ENCODE measurements around the gene CDC7.

GRCh38 chr1:91454136-91454535 lies 46.5 kb upstream of the CDC7 start:
- TF ChIP-seq POLR2A (IDR thresholded peaks at IDR 0.05; ENCODE audit: borderline replicate concordance, extremely low read depth, insufficient read depth, insufficient read length): no peak
- TF ChIP-seq REST (IDR thresholded peaks at IDR 0.05; ENCODE audit: low read depth): no peak
- no peak for TF ChIP-seq SP1 (IDR thresholded peaks at IDR 0.05; ENCODE audit: low read depth)
- TF ChIP-seq, protein P1, sequence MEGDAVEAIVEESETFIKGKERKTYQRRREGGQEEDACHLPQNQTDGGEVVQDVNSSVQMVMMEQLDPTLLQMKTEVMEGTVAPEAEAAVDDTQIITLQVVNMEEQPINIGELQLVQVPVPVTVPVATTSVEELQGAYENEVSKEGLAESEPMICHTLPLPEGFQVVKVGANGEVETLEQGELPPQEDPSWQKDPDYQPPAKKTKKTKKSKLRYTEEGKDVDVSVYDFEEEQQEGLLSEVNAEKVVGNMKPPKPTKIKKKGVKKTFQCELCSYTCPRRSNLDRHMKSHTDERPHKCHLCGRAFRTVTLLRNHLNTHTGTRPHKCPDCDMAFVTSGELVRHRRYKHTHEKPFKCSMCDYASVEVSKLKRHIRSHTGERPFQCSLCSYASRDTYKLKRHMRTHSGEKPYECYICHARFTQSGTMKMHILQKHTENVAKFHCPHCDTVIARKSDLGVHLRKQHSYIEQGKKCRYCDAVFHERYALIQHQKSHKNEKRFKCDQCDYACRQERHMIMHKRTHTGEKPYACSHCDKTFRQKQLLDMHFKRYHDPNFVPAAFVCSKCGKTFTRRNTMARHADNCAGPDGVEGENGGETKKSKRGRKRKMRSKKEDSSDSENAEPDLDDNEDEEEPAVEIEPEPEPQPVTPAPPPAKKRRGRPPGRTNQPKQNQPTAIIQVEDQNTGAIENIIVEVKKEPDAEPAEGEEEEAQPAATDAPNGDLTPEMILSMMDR (IDR thresholded peaks at IDR 0.05 in 2 of 3, conservative IDR thresholded peaks at IDR 0.05 in 1 of 3; ENCODE audit: borderline replicate concordance in 1 of 3, insufficient read depth in 1 of 3, low read depth in 2 of 3, low read length in 2 of 3): no peak
- no peak for TF ChIP-seq YY1 (IDR thresholded peaks at IDR 0.05; ENCODE audit: extremely low read depth, insufficient replicate concordance, low read depth, low read length)
- TF ChIP-seq, protein P2, sequence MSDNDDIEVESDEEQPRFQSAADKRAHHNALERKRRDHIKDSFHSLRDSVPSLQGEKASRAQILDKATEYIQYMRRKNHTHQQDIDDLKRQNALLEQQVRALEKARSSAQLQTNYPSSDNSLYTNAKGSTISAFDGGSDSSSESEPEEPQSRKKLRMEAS (IDR thresholded peaks at IDR 0.05): no peak
- TF ChIP-seq SIN3A (IDR thresholded peaks at IDR 0.05; ENCODE audit: low read depth): no peak
- no peak for TF ChIP-seq POLR2AphosphoS5 (IDR thresholded peaks at IDR 0.05; ENCODE audit: low read depth, low read length)
- no peak for TF ChIP-seq ZBTB33 (IDR thresholded peaks at IDR 0.05; ENCODE audit: extremely low read depth, insufficient replicate concordance, low read length)
- TF ChIP-seq EZH2 (IDR thresholded peaks at IDR 0.05): no peak
- no peak for TF ChIP-seq RAD21 (IDR thresholded peaks at IDR 0.05; ENCODE audit: low read depth)
- TF ChIP-seq CBX3 (IDR thresholded peaks at IDR 0.05; ENCODE audit: low read depth): no peak
- no peak for TF ChIP-seq SRF (IDR thresholded peaks at IDR 0.05; ENCODE audit: low read depth)
- no peak for TF ChIP-seq ZFX (IDR thresholded peaks at IDR 0.05)

Data from HCT116 (cell line).